Liver (tissue), 9 donors: ENCODE results near the gene ARL2. TPM values are rescaled to one million over a fixed set of nuclear protein-coding genes. Genes with fewer than 3 reads are reported as not detected.

Experiments used
- DNase-seq: peaks from one replicate; pipeline ENCODE4 v3.0.0-alpha.2; 2017; ENCODE audit warnings: low spot score
- H3K27ac ChIP-seq, 2 donors: one replicate each; pipeline ENCODE4 v1.7.0; 2013; ENCODE audit warnings: inconsistent platforms in 2 of 2, low read length in 2 of 2, control low read depth in 1 of 2, low read depth in 1 of 2, mild to moderate bottlenecking in 1 of 2
- H3K27me3 ChIP-seq, 4 donors: one replicate each; pipeline versions ENCODE4 v1.6.1 to v1.7.0; 2013; ENCODE audit warnings: low read length in 3 of 4, inconsistent platforms in 1 of 4, mild to moderate bottlenecking in 1 of 4, moderate library complexity in 1 of 4; ENCODE audit not compliant: control insufficient read depth in 4 of 4, insufficient read depth in 4 of 4
- H3K36me3 ChIP-seq, 4 donors: one replicate each; pipeline versions ENCODE4 v1.6.1 to v1.7.0; 2013; ENCODE audit warnings: low read length in 3 of 4, mild to moderate bottlenecking in 3 of 4, low read depth in 1 of 4, moderate library complexity in 1 of 4; ENCODE audit not compliant: control insufficient read depth in 4 of 4, insufficient read depth in 3 of 4
- H3K4me1 ChIP-seq, 4 donors: one replicate each; pipeline versions ENCODE4 v1.6.1 to v1.7.0; 2013; ENCODE audit warnings: low read length in 3 of 4, mild to moderate bottlenecking in 3 of 4, moderate library complexity in 1 of 4; ENCODE audit not compliant: control insufficient read depth in 4 of 4, insufficient read depth in 4 of 4
- H3K4me3 ChIP-seq, 3 donors: one replicate each; pipeline versions ENCODE4 v1.6.1 to v1.7.0; 2013; ENCODE audit warnings: low read length in 3 of 3, control low read depth in 1 of 3, low read depth in 1 of 3, mild to moderate bottlenecking in 1 of 3
- H3K9ac ChIP-seq, 2 donors: one replicate each; pipeline ENCODE4 v1.7.0; 2013; ENCODE audit warnings: low read length in 2 of 2, mild to moderate bottlenecking in 2 of 2, moderate library complexity in 2 of 2, control low read depth in 1 of 2, low read depth in 1 of 2
- H3K9me3 ChIP-seq, 4 donors: one replicate each; pipeline versions ENCODE4 v1.6.1 to v1.7.0; 2013; ENCODE audit warnings: low read length in 3 of 4; ENCODE audit not compliant: control insufficient read depth in 4 of 4
- ATF3 ChIP-seq: IDR thresholded peaks from 2 replicates; pipeline ENCODE4 v1.6.1; 2016; ENCODE audit warnings: antibody characterized with exemption
- EGR1 ChIP-seq, 2 donors: IDR thresholded peaks; 2 replicates each; pipeline ENCODE4 v1.6.1; 2016 to 2018; ENCODE audit warnings: antibody characterized with exemption in 2 of 2, low read depth in 2 of 2
- FOXA1 ChIP-seq: IDR thresholded peaks from 2 replicates; pipeline ENCODE4 v1.6.1; 2016; ENCODE audit warnings: antibody characterized with exemption
- FOXA2 ChIP-seq: IDR thresholded peaks from 2 replicates; pipeline ENCODE4 v1.6.1; 2016; ENCODE audit warnings: antibody characterized with exemption
- GABPA ChIP-seq, 2 donors: IDR thresholded peaks in 1 of 2; conservative IDR thresholded peaks in 1 of 2; 2 replicates each; pipeline ENCODE4 v1.6.1; 2016; ENCODE audit warnings: antibody characterized with exemption in 2 of 2, mild to moderate bottlenecking in 1 of 2, moderate library complexity in 1 of 2
- HNF4A ChIP-seq, 2 donors: conservative IDR thresholded peaks; 2 replicates each; pipeline ENCODE4 v1.6.1; 2016; ENCODE audit warnings: antibody characterized with exemption in 2 of 2, mild to moderate bottlenecking in 2 of 2
- HNF4G ChIP-seq: IDR thresholded peaks from 2 replicates; pipeline ENCODE4 v1.6.1; 2016; ENCODE audit warnings: antibody characterized with exemption
- NR2F2 ChIP-seq: IDR thresholded peaks from 2 replicates; pipeline ENCODE4 v1.6.1; 2016; ENCODE audit warnings: antibody characterized with exemption
- REST ChIP-seq: IDR thresholded peaks from 2 replicates; pipeline ENCODE4 v1.6.1; 2016; ENCODE audit warnings: antibody characterized with exemption, mild to moderate bottlenecking
- RXRA ChIP-seq, 2 donors: IDR thresholded peaks; 2 replicates each; pipeline ENCODE4 v1.6.1; 2017 to 2018; ENCODE audit warnings: antibody characterized with exemption in 2 of 2, mild to moderate bottlenecking in 1 of 2
- SP1 ChIP-seq: IDR thresholded peaks from 2 replicates; pipeline ENCODE4 v1.6.1; 2018; ENCODE audit warnings: antibody characterized with exemption, mild to moderate bottlenecking
- TAF1 ChIP-seq: conservative IDR thresholded peaks from 2 replicates; pipeline ENCODE4 v1.6.1; 2016; ENCODE audit warnings: antibody characterized with exemption, mild to moderate bottlenecking
- YY1 ChIP-seq: IDR thresholded peaks from 2 replicates; pipeline ENCODE4 v1.6.1; 2016; ENCODE audit warnings: antibody characterized with exemption, mild to moderate bottlenecking
- ZBTB33 ChIP-seq: IDR thresholded peaks from 2 replicates; pipeline ENCODE4 v1.6.1; 2016; ENCODE audit warnings: antibody characterized with exemption
- WGBS: extraction: QIAGEN DNeasy Blood & Tissue Kit; methylation state at CpG from one replicate; pipeline ENCODE4 v1.1.7; 2013; 5-methylcytosine and 5-hydroxymethylcytosine counted together
- polyA plus RNA-seq, 2 donors: library from polyadenylated mRNA; stranded (reverse) in 1 of 2; unstranded in 1 of 2; fragments of 200-250 nt in 1 of 2; fragments of >200 nt in 1 of 2; fragmentation: Nextera tagmentation in 1 of 2; extraction: Ambion mirVana in 1 of 2; gene quantifications; one replicate each; pipeline versions ENCODE4 v1.2.1 to v1.2.3, GENCODE V29; 2013 to 2015
- total RNA-seq, 2 donors: library from RNA; depleted of rRNA; stranded (reverse); fragments of >200 nt; gene quantifications; one replicate each; pipeline ENCODE4 v1.2.3, GENCODE V29; 2014
- donor health status: healthy.
- donor health status: healthy.
- donor health status: healthy.
- donor health status: healthy.
- donor health status: healthy.

ARL2 gene
- total and polyA plus RNA-seq, 4 donors: 10.8 to 19.5 (median 15.0) TPM

- TF ChIP-seq RXRA (IDR thresholded peaks at IDR 0.05) (no peak), GABPA (IDR thresholded peaks at IDR 0.05 in 1 of 2, conservative IDR thresholded peaks at IDR 0.05 in 1 of 2) (no peak), NR2F2 (no peak), ZBTB33 (no peak), REST (no peak), EGR1 (IDR thresholded peaks at IDR 0.05; ENCODE audit: low read depth in 2 of 2) (no peak), TAF1 (no peak), HNF4G (no peak), YY1 (no peak), HNF4A (conservative IDR thresholded peaks at IDR 0.05) (no peak), SP1 (no peak)
- no peak overlapping the region for H3K4me3 ChIP-seq
- H3K27me3 ChIP-seq: no peaks in the 10 kb centered on the region
- H3K27ac ChIP-seq: no peak overlapping the region
- H3K9ac ChIP-seq: no peak overlapping the region
- H3K4me1 ChIP-seq: peaks cover 0 to 1% (median under 1%) of the 10 kb centered on the region in 4 donors
- no peaks in the 10 kb centered on the region for H3K9me3 ChIP-seq
- 78% methylated on average over 7 of the region's 7 CpGs for WGBS
- no peaks in the 10 kb centered on the region for H3K36me3 ChIP-seq
- DNase-seq: no peak
Observed at GRCh38 chr11:65008016-65008415, 5.9 kb upstream of the ARL2 start.

GRCh38 chr11:65008873-65009272, 5.1 kb upstream of the ARL2 start:
- Histone ChIP-seq H3K27me3 (no peaks in the 10 kb centered on the region), H3K9me3 (no peaks in the 10 kb centered on the region), H3K27ac (no peak overlapping the region), H3K4me3 (no peak overlapping the region), H3K36me3 (no peaks in the 10 kb centered on the region), H3K4me1 (peaks cover 0 to 9% (median 7%) of the 10 kb centered on the region in 4 donors), H3K9ac (no peak overlapping the region)
- TF ChIP-seq HNF4A (conservative IDR thresholded peaks at IDR 0.05): no peak
- TF ChIP-seq ATF3: no peak
- no peak for TF ChIP-seq FOXA1
- TF ChIP-seq HNF4G: no peak
- TF ChIP-seq EGR1 (IDR thresholded peaks at IDR 0.05; ENCODE audit: low read depth in 2 of 2): no peak
- no peak for TF ChIP-seq FOXA2
- TF ChIP-seq SP1: no peak
- no peak for TF ChIP-seq GABPA (IDR thresholded peaks at IDR 0.05 in 1 of 2, conservative IDR thresholded peaks at IDR 0.05 in 1 of 2)
- no peak for DNase-seq
- 96% methylated on average over 2 of the region's 2 CpGs for WGBS
